Measurements from ENCODE around the gene XYLT1. TPM values are rescaled to one million over a fixed set of nuclear protein-coding genes. Genes with fewer than 3 reads are reported as not detected.

Gene XYLT1
- total and polyA plus RNA-seq, 2 of the 4 experiments (the other 2 are of a cell fraction): 9.0 to 12.7 TPM

GRCh38 chr16:17312094-17312710 is 158.6 kb downstream of the XYLT1 start:
- Histone ChIP-seq H2AK9ac (replicated peaks; ENCODE audit: low read depth, low read length, poor library complexity) (no peak overlapping the region), H3K23ac (ENCODE audit: low read depth, low read length) (no peak overlapping the region), H2BK120ac (ENCODE audit: low read depth, low read length) (no peak overlapping the region), H2BK20ac (ENCODE audit: low read depth, low read length) (no peak overlapping the region), H4K5ac (ENCODE audit: low read depth, low read length) (no peak overlapping the region), H3K79me1 (ENCODE audit: low read depth in 1 of 2, low read length in 2 of 2) (peaks cover 11 to 21% of the 10 kb centered on the region in 2 experiments; a peak in 3 of 4 replicates), H4K91ac (ENCODE audit: insufficient read depth, low read depth, low read length) (no peak overlapping the region), H3K9me1 (ENCODE audit: insufficient read depth, low read length) (no peaks in the 10 kb centered on the region), H3K4me3 (ENCODE audit: insufficient read depth, low read depth, low read length) (no peak overlapping the region), H2BK5ac (ENCODE audit: low read depth, low read length, poor library complexity, severe bottlenecking) (no peak overlapping the region), H3K4ac (ENCODE audit: low read depth, low read length) (no peak overlapping the region), H3K4me2 (ENCODE audit: low read depth, low read length) (no peak overlapping the region), H3K18ac (ENCODE audit: low read depth, low read length) (no peak overlapping the region), H3K9me3 (ENCODE audit: control insufficient read depth, insufficient read depth, low read length) (no peaks in the 10 kb centered on the region), H4K20me1 (ENCODE audit: insufficient read depth, low read length) (peaks cover 3% of the 10 kb centered on the region; the same call in 1 of the 2 replicates), H3K56ac (ENCODE audit: extremely low read depth, insufficient read depth, low read length) (no peak overlapping the region), H4K8ac (ENCODE audit: low read depth in 2 of 2, low read length in 2 of 2) (no peak overlapping the region), H2AFZ (replicated peaks; ENCODE audit: low read length, poor library complexity) (no peak overlapping the region), H3K27me3 (ENCODE audit: control insufficient read depth, insufficient read depth, low read length) (no peaks in the 10 kb centered on the region), H3K4me1 (ENCODE audit: control insufficient read depth, insufficient read depth, low read length) (peaks cover 4% of the 10 kb centered on the region; the same call in 1 of the 2 replicates), H3K36me3 (ENCODE audit: control insufficient read depth, insufficient read depth, low read length) (no peaks in the 10 kb centered on the region), H2BK15ac (ENCODE audit: low read depth, low read length) (no peak overlapping the region), H3K14ac (replicated peaks; ENCODE audit: low read depth, low read length) (no peak overlapping the region), H2AK5ac (ENCODE audit: low read depth, low read length) (no peak overlapping the region), H3K9ac (ENCODE audit: low read depth, low read length) (no peak overlapping the region), H3K27ac (ENCODE audit: insufficient read depth, low read length) (no peak overlapping the region)
- TF ChIP-seq CEBPB (IDR thresholded peaks at IDR 0.05; ENCODE audit: low read depth, low read length): no peak
- TF ChIP-seq, protein P1, sequence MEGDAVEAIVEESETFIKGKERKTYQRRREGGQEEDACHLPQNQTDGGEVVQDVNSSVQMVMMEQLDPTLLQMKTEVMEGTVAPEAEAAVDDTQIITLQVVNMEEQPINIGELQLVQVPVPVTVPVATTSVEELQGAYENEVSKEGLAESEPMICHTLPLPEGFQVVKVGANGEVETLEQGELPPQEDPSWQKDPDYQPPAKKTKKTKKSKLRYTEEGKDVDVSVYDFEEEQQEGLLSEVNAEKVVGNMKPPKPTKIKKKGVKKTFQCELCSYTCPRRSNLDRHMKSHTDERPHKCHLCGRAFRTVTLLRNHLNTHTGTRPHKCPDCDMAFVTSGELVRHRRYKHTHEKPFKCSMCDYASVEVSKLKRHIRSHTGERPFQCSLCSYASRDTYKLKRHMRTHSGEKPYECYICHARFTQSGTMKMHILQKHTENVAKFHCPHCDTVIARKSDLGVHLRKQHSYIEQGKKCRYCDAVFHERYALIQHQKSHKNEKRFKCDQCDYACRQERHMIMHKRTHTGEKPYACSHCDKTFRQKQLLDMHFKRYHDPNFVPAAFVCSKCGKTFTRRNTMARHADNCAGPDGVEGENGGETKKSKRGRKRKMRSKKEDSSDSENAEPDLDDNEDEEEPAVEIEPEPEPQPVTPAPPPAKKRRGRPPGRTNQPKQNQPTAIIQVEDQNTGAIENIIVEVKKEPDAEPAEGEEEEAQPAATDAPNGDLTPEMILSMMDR (conservative IDR thresholded peaks at IDR 0.05; ENCODE audit: low read depth, low read length): no peak
- TF ChIP-seq MXI1 (IDR thresholded peaks at IDR 0.05; ENCODE audit: borderline replicate concordance, low read depth, low read length): no peak
- no peak for TF ChIP-seq BHLHE40 (IDR thresholded peaks at IDR 0.05; ENCODE audit: low read depth, low read length)
- no peak for TF ChIP-seq MAFK (IDR thresholded peaks at IDR 0.05; ENCODE audit: low read depth, low read length)
- TF ChIP-seq MAZ (IDR thresholded peaks at IDR 0.05; ENCODE audit: borderline replicate concordance, low read depth, low read length): no peak
- no peak for TF ChIP-seq NFE2L2 (IDR thresholded peaks at IDR 0.05; ENCODE audit: low read depth, low read length)
- dilution Hi-C loops (cut with HindIII; ENCODE audit: low sequenced_read_pairs, unreplicated experiment) (no loop called here), in situ Hi-C loops (cut with MboI; ENCODE audit: low sequenced_read_pairs) (no loop called here), intact Hi-C loops (cut with micrococcal nuclease) (no loop called here)
- POLR2A ChIA-PET (ENCODE audit: unreplicated experiment): no interaction called here
- DNase-seq: no peak
- no peak for ATAC-seq (ENCODE audit: low read depth)
- WGBS, 2 experiments (ENCODE audit: extremely low coverage in 2 of 2, insufficient read length in 1 of 2): 100% methylated on average over 3 of the region's 8 CpGs; no CpG with 5 or more reads in 1 of the 2 experiments
- BruUV-seq (replicated peaks): no TSS peak
- CTCF ChIA-PET: no interaction called here
